NCI-H748 (cell line): Measurements from ENCODE around the gene GRID1.

ENCODE experiments used
- DNase-seq: peaks from one replicate; lab custom pipeline; 2025; ENCODE audit not compliant: unreplicated experiment; lab: John Stamatoyannopoulos, UW

Gene GRID1

DNA sequence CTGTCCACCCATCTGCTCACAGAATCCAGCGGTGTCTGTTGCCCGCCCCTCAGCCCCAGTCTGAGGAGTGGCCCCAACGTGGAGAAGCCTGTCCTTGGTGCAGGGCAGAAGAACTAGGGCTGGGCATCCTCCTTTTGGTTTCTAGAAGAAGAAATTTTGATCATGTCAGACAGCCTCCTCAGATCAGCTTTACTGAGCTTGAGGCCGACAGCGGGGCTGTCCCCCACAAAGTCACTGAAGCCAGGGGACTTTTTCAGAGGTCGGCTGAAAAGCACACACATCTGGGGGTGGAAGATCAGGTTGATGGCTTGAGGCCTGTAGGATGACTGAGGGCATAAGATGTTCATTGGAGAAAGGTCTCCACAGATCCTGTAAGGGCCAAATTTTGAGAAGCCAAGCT, 767.9 kb downstream of the GRID1 start:
- no peak for DNase-seq

DNA sequence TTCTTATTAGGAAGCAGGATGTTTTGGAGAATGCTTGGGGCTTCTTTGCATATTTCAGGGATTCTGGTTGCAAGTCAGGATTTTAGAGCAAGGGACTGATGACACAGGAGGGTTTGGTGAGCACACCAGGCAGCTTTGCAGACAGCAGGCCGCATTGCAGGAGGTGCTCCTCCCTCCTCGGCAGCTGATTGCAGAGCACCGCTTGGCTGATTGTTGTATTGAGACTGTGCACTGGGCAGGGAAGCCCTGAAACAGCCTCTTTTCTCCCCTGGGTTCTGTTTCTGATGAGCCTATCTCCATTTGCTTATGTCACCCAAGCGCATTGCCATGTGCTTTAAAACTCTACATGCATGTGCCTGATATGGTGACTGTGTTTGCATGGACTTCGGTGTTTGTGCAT, 769.6 kb downstream of the GRID1 start:
- no peak for DNase-seq

DNA sequence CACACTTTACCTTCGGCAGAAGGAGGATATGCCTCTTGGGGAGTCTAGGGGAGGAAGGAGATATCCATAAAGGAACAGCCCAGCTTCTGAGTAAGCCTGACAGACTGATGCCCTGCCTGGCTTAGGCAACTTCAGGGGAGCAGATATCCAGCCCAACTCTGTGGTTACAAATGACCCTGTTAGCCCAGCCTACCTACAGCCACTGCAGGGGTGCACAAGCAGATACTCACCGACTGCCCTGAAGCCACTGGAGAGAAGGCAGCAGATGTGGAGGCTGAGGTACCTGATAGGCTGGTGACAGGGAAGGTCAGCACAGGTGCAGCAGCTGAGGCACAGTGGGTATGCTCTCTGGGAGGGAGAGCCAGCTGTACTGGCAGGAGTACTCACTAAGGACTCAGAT, 770.2 kb downstream of the GRID1 start:
- DNase-seq, result no peak

DNA sequence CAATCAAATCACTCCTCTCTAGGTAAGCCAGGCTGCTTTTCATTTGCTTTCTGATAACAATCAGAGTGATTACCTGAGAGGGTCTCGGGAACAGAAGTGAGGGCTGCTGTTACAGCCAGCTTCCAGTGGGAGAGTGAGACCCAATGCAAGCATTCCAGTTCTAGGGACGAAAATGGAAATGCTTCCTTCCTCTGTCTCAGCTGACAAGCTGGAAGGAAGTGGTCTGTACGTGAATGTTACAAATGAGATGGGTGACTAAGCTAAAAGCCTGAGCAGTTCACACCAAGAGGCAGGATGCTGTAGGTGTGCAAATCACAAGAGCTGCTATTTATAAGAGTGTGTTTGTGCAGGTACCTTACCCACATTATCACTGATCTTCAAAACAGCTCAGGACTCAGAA, 772.4 kb downstream of the GRID1 start:
- DNase-seq, result no peak

DNA sequence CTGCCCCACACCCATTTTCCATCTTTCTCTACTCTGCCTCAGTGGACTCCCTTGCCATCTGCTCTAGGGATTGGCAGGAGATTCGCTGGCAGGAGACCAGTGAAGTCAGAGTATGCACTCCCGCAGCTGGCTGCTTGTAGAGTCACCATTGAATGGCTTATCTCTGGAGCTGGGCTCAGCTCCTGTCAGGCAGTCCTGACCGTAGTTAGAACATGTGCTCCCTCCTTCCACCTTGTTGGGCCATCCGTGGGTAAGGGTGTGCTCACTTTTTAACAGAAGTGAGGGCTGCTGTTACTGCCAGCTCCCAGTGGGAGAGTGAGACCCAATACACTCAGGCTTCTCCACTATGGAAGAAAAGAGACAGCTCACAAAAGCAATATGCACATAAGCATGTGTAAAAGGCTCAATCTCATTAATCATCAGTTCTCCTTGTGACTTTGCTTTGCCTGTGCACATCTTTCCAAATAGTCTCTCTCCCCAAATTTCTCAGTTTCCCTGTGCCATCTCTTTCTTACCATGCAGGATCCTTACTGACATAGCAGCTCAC, 773.3 kb downstream of the GRID1 start:
- no peak for DNase-seq

DNA sequence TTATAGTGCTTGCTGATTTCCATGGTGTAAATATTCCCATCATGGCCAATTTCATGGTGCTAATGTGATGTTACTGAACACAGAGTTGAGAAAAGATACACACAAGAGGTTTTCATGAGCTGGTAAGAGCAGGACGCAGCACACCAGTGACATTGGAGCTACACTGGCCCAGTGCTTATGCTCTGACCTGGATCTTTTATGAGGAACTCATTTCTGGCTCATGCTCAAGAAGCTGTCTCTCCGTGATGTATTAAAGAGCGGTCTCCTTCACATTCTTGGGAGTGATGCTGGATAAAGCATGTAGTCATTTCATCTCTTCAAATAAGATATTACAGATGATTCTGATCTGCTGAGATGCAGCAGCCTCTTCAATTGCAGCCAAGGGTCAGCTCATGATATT, 785.2 kb downstream of the GRID1 start:
- no peak for DNase-seq

DNA sequence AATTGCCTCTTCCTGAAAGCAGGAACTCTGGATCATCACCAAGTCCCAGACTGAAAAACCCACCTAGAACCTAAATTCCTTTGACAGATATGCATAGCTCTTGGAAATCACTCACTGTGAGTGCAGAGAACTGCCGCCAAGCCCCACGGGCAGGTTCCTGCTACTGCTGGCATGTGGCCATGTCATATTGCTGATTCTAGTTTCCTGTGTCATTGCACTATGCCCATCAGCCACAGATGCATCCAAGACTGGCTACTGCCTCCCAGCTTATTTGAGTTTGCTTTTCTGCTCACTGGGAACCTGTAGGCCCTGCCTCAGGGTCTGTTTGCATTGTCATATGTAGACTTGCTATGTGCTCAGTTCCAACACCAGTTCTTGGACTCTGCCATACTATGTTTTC, 786.0 kb downstream of the GRID1 start:
- DNase-seq, result no peak

DNA sequence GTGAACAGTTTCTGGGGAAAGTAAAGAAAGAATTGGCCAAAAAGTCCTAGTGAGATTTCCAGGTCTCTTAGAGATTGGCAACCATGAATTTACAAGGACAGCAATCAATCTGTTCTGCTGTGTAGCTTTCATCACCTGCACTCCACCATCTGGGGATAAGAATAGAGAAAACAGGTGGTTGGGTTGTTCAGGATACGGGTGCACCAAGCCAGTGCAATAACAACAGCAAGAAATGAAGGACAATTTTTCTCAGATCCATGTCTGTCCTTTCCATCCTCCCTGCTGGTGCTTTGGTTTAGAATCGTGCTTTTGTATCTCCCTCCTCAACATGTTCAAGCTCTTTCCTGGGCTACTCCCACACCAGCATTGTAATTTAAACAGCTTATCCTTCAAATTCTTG, 787.7 kb downstream of the GRID1 start:
- DNase-seq, result no peak

DNA sequence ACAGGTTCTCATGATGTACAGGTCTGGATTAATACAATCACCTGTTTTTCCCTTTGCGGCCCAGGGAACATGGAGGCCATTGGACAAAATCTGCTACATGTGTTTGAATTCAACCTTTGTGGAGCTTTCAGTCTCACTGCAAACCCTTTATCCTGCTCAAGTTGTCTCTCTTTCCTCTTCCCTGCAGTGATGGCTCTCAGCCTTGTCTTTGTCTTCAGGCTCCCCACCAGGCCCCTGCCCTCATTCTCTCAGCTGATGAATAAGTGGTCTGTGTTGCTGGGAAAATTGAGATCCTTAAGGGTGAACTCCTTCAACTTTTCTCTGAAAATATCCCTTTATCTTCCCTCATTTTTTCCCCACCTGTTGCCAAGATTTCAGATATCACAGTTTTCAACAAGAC, 791.2 kb downstream of the GRID1 start:
- DNase-seq, result no peak

DNA sequence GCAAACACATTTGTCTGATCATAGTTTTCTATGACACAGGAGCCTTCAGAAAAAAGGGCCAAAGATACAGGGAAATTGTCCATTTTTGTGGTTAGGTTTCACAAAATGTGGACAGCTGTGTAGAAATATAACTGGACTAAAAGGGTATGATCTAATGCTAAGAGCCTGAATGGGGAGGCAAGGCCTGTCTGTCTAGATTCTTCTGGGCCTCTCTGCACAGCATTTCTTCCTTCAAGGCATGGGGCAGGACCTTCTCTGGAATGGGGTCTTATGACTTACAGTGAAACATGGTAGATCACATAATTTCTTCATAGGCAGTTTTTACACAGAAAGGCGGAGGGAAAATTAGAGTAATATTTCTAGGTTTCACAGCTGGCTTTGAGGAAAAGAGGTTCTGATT, 795.7 kb downstream of the GRID1 start:
- no peak for DNase-seq

DNA sequence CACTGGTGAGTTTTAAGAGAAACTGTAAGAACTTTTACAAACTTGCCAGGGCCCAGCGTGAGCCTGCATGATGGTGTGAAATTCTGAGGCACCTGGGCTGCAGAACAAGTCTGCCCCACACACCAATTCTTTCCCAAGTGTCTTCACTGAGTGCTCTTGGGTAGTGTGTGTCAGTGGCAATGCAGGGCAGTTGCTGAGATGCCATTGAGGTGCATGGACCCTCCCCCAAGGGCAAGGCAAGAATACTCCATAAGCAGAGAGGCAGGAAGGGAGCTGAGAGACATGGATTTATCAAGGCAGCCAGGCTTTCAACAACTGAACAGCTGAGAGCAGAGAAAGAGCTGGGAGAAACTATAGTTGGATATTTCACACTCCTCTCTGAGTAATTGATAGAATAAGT, 801.2 kb downstream of the GRID1 start:
- no peak for DNase-seq

DNA sequence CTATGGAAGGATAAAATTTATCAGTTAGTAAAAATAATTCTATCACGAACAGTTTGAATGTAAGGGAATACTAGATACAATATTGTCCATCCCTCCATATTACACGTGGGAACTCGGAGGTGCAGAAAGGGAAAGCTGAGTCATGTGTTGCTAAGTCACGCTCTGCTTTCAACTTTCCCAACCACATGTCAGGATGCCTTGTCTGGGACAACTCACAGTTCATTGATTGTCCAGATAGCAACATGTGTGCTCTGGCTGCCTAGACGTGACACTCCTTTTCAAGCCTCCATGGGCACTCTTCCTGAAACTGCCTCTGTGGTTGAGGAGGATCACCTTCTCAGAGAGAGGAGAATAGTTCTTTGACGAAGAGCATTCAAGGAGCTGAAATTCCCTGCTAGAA, 808.1 kb downstream of the GRID1 start:
- no peak for DNase-seq

DNA sequence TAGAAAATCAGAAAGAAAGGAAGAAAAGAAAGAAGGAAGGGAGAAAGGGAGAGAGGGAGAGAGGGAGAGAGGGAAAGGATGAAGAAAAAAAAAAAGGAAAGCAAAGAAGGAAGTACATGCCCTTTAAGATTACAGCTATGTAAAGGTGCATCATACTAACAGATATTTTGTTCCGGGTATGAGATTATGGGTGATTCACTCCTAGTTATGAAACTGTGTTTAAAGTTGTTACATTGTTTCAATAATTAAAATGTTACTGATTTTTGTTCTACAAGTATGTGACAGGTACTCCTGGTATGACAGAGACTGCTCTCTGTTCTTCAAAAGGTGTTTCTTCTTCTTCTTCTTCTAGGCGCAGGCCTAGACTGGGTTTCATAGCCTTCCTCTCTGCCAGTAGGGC, 808.9 kb downstream of the GRID1 start:
- no peak for DNase-seq

DNA sequence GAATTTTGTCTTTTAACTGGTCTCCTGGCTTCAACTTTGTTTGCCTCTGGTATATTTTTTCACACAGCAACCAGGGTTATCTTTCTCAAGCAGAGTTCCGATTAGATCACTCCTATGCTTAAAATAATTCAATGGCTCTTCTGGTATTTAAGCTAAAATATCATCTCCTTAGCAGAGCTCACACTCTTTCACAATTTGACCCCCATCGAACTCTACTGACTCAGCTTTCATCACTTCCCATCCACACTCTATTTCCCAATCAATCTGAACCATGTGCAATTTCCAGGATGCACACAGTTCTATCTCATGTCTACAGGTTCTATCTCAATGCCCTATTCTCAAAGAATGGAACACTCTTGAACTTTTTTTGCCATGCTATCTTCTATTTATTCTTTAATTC, 809.5 kb downstream of the GRID1 start:
- no peak for DNase-seq
